Kidney (tissue), 14 donors: ENCODE results near the gene U2AF2. TPM values are rescaled to one million over a fixed set of nuclear protein-coding genes. Genes with fewer than 3 reads are reported as not detected.

Experiments
- DNase-seq, 5 donors: peaks; one replicate each; pipeline ENCODE4 v3.0.0-alpha.2; 2013 to 2020
- FAIRE-seq: peaks from 2 replicates; lab custom pipeline; 2012; peaks lifted over from hg19 to GRCh38; lab: Jason Lieb, UNC
- H3K27ac ChIP-seq, 2 donors: one replicate each; pipeline ENCODE4 v1.7.0; 2013; ENCODE audit warnings: low read depth in 2 of 2, low read length in 2 of 2, inconsistent platforms in 1 of 2
- H3K27me3 ChIP-seq: one replicate; pipeline ENCODE4 v1.7.1; 2013; ENCODE audit warnings: low read length, inconsistent platforms; ENCODE audit not compliant: control insufficient read depth, insufficient read depth
- H3K36me3 ChIP-seq, 3 donors: one replicate each; pipeline versions ENCODE4 v1.7.0 to v1.7.1; 2013; ENCODE audit warnings: low read length in 3 of 3, control low read depth in 1 of 3, inconsistent platforms in 1 of 3; ENCODE audit not compliant: insufficient read depth in 3 of 3, control insufficient read depth in 2 of 3
- H3K4me1 ChIP-seq, 3 donors: one replicate each; pipeline versions ENCODE4 v1.7.0 to v1.7.1; 2013; ENCODE audit warnings: low read length in 3 of 3, inconsistent platforms in 1 of 3, low read depth in 1 of 3; ENCODE audit not compliant: control insufficient read depth in 2 of 3, insufficient read depth in 2 of 3
- H3K4me3 ChIP-seq, 3 donors: one replicate each; pipeline versions ENCODE4 v1.7.0 to v1.8.1; 2013; ENCODE audit warnings: low read length in 3 of 3, control low read depth in 1 of 3, inconsistent platforms in 1 of 3
- H3K9ac ChIP-seq, 3 donors: one replicate each; pipeline versions ENCODE4 v1.7.0 to v1.7.1; 2013; ENCODE audit warnings: low read length in 3 of 3, control low read depth in 1 of 3, inconsistent platforms in 1 of 3
- H3K9me3 ChIP-seq, 3 donors: one replicate each; pipeline versions ENCODE4 v1.7.0 to v1.7.1; 2013; ENCODE audit warnings: low read length in 3 of 3, control low read depth in 1 of 3, inconsistent platforms in 1 of 3; ENCODE audit not compliant: control insufficient read depth in 2 of 3, insufficient read depth in 1 of 3
- CTCF ChIP-seq: IDR thresholded peaks from 3 replicates; pipeline ENCODE4 v1.5.1; 2012; ENCODE audit warnings: mild to moderate bottlenecking, moderate library complexity, borderline replicate concordance; ENCODE audit not compliant: insufficient read depth; ENCODE audit errors: extremely low read depth
- intact Hi-C: fragments of 100-400 bp; cut with DNase I; formaldehyde crosslinking; loops from one replicate; pipeline ENCODE4 v1.11.1; 2022
- polyA plus RNA-seq: library from polyadenylated mRNA; stranded (reverse); fragments of 350-450 nt; fragmentation: Illumina TruSeq; extraction: RNeasy Lipid Tissue Mini Kit (QIAGEN cat#74804); gene quantifications from one replicate; pipeline ENCODE4 v1.2.3, GENCODE V29; 2014; ENCODE audit warnings: low read depth, low replicate concordance; ENCODE audit not compliant: insufficient read depth
- total RNA-seq: library from RNA; stranded (reverse); fragmentation: NEBNext Ultra II Directional; extraction: Animal tissue kit (Norgen Biotek cat#: 25700); gene quantifications from one replicate; pipeline ENCODE4 v1.2.1, GENCODE V29; 2021
- donor health status: control.
- donor health status: control.
- donor health status: control.
- donor health status: control.
- donor health status: control.
- donor health status: DM: yes; HTN: yes; CAD: no.
- donor health status: Normal renal cell carcinoma (clear cell type).

U2AF2 gene
- total and polyA plus RNA-seq, 2 donors from 2014 or later = 54.8 to 161 TPM

GRCh38 chr19:55640577-55641425, 14.0 kb upstream of the U2AF2 start, which contains the start of gene ZNF580:
Gene ZNF580, plus strand, starts transcription at chr19:55641002. Its CDS starts 1,507 bp downstream, at chr19:55642509.
- no peaks in the 10 kb centered on the region for H3K27me3 ChIP-seq
- H3K4me3 ChIP-seq = peak within 1 kb of the TSS; percentile 64 to 84 (median 79)
- H3K4me1 ChIP-seq = peaks cover under 1 to 46% (median 8%) of the 10 kb centered on the region in 3 donors
- intact Hi-C loops = no loop called here
- H3K36me3 ChIP-seq = no peaks in the 10 kb centered on the region
- H3K9ac ChIP-seq = peak within 1 kb of the TSS; percentile 50 to 84 (median 69)
- H3K27ac ChIP-seq = peak within 1 kb of the TSS; percentile 77 to 89
- DNase-seq (peak; percentile 77 to 94 (median 88)), FAIRE-seq (no peak)
- no peaks in the 10 kb centered on the region for H3K9me3 ChIP-seq
- no peak for TF ChIP-seq CTCF

- DNase-seq (peak in 1 of 5 donors; percentile 38), FAIRE-seq (no peak)
- peak overlapping the region; percentile 63 to 89 for H3K27ac ChIP-seq
- H3K4me1 ChIP-seq = peaks cover 0 to 38% (median 4%) of the 10 kb centered on the region in 3 donors
- no peak for TF ChIP-seq CTCF
- no peaks in the 10 kb centered on the region for H3K9me3 ChIP-seq
- H3K27me3 ChIP-seq = no peaks in the 10 kb centered on the region
- peak overlapping the region; percentile 64 to 84 (median 79) for H3K4me3 ChIP-seq
- H3K36me3 ChIP-seq = no peaks in the 10 kb centered on the region
- intact Hi-C loops = no loop called here
- peak overlapping the region; percentile 50 to 84 (median 69) for H3K9ac ChIP-seq
Observed at GRCh38 chr19:55641426-55642152, 13.2 kb upstream of the U2AF2 start.

GRCh38 chr19:55642153-55643002, 12.5 kb upstream of the U2AF2 start:
- FAIRE-seq = no peak
- peak in 2 of 5 donors; percentile 62 to 90 for DNase-seq
- peak overlapping the region; percentile 46 to 82 (median 79) for H3K4me3 ChIP-seq
- H3K36me3 ChIP-seq = no peaks in the 10 kb centered on the region
- no peaks in the 10 kb centered on the region for H3K9me3 ChIP-seq
- TF ChIP-seq CTCF = no peak
- peaks cover 0 to 39% (median 4%) of the 10 kb centered on the region in 3 donors for H3K4me1 ChIP-seq
- H3K27ac ChIP-seq = peak overlapping the region; percentile 45 to 74
- intact Hi-C loops = no loop called here
- H3K9ac ChIP-seq = peak overlapping the region in 2 of 3 donors; percentile 18 to 84
- no peaks in the 10 kb centered on the region for H3K27me3 ChIP-seq
